HCT116 (cell line): ENCODE data around the gene MEIS1. TPM values are rescaled to one million over a fixed set of nuclear protein-coding genes. Genes with fewer than 3 reads are reported as not detected.

Experiments
- ATAC-seq: fragments of 200-7000 bp; cut with Tn5 transposase; 2 replicates; pipeline ENCODE4 v1.9.1; 2020; ENCODE audit warnings: mild to moderate bottlenecking, moderate library complexity
- BruUV-seq: library from RNA; stranded (reverse); fragments of 400-500 nt; replicated peaks from 2 replicates; lab custom pipeline; 2021; lab: Mats Ljungman, UMichigan
- CTCF ChIA-PET: fragments of 300-600 bp; sonication (Branson Sonifier 250); formaldehyde crosslinking; loops from one replicate; lab custom pipeline; 2021; ENCODE audit warnings: antibody characterized with exemption; lab: Charles Lee
- POLR2A ChIA-PET: fragments of 300-600, 350-600 bp; sonication (Branson Sonifier 250); formaldehyde crosslinking; loops from one replicate; lab custom pipeline; 2021; ENCODE audit warnings: antibody characterized with exemption; lab: Charles Lee
- RAD21 ChIA-PET, 2 experiments: fragments of 300-600 bp; sonication (Branson Sonifier 250); formaldehyde crosslinking; loops; one replicate each; lab custom pipeline; 2023; ENCODE audit warnings: low total read pairs in 2 of 2; ENCODE audit not compliant: uncharacterized antibody in 2 of 2, unreplicated experiment in 2 of 2, low non-redundant PET in 1 of 2; lab: Charles Lee
- DNase-seq: peaks from one replicate; pipeline ENCODE4 v3.0.0-alpha.2; 2010; ENCODE audit warnings: low read depth, low spot score
- H2AFZ ChIP-seq: fragments of 200-600 bp; shearing (Covaris generic), sonication (generic); 2 replicates; pipeline ENCODE4 v1.6.1; 2017; ENCODE audit warnings: low read depth, mixed run types, mixed read lengths, antibody characterized with exemption, low read length; ENCODE audit not compliant: poor library complexity, severe bottlenecking
- H3K27ac ChIP-seq: 2 replicates; pipeline ENCODE4 v1.5.1; 2012; ENCODE audit warnings: low read depth, low read length
- H3K27me3 ChIP-seq: fragments of 200-600 bp; sonication (generic); 2 replicates; pipeline ENCODE4 v1.6.1; 2016; ENCODE audit warnings: mixed run types, low read length, mixed read lengths; ENCODE audit not compliant: insufficient read depth
- H3K36me3 ChIP-seq, 2 experiments: fragments of 200-500 bp in 1 of 2; fragments of 200-600 bp in 1 of 2; sonication (Bioruptor generic) in 1 of 2; sonication (generic) in 1 of 2; 2 replicates each; pipeline versions ENCODE4 v1.5.1 to v1.6.1; 2014 to 2016; ENCODE audit warnings: low read length in 2 of 2, inconsistent platforms in 1 of 2, mixed read lengths in 1 of 2, mixed run types in 1 of 2; ENCODE audit not compliant: insufficient read depth in 2 of 2, control insufficient read depth in 1 of 2
- H3K4me1 ChIP-seq, 2 experiments: fragments of 200-600 bp in 1 of 2; sonication (generic) in 1 of 2; 2 replicates each; pipeline versions ENCODE4 v1.5.1 to v1.6.1; 2012 to 2017; ENCODE audit warnings: low read length in 2 of 2, inconsistent platforms in 1 of 2, mild to moderate bottlenecking in 1 of 2, mixed read lengths in 1 of 2, mixed run types in 1 of 2, moderate library complexity in 1 of 2; ENCODE audit not compliant: insufficient read depth in 2 of 2, control insufficient read depth in 1 of 2
- H3K4me2 ChIP-seq: fragments of 200-600 bp; sonication (generic); 2 replicates; pipeline ENCODE4 v1.6.1; 2017; ENCODE audit warnings: mixed run types, low read length, mixed read lengths
- H3K4me3 ChIP-seq, 2 experiments: fragments of 200-600 bp in 1 of 2; sonication (generic) in 1 of 2; replicated peaks in 1 of 2; 2 replicates each; pipeline ENCODE4 v1.5.1; 2011 to 2016; ENCODE audit warnings: low read length in 2 of 2, control low read depth in 1 of 2, low read depth in 1 of 2, mild to moderate bottlenecking in 1 of 2, mixed read lengths in 1 of 2, mixed run types in 1 of 2
- H3K79me2 ChIP-seq: fragments of 200-600 bp; sonication (generic); 2 replicates; pipeline ENCODE4 v1.6.1; 2017; ENCODE audit warnings: mild to moderate bottlenecking, mixed run types, low read length, moderate library complexity, mixed read lengths; ENCODE audit not compliant: insufficient read depth
- H3K9ac ChIP-seq: fragments of 200-600 bp; sonication (generic); 2 replicates; pipeline ENCODE4 v1.6.1; 2016; ENCODE audit warnings: low read length, mixed read lengths
- H3K9me2 ChIP-seq: fragments of 200-600 bp; sonication (generic), shearing (Covaris generic); 2 replicates; pipeline ENCODE4 v1.6.1; 2017; ENCODE audit warnings: mixed run types, mild to moderate bottlenecking, moderate library complexity; ENCODE audit not compliant: insufficient read depth
- H3K9me3 ChIP-seq, 2 experiments: fragments of 200-500 bp in 1 of 2; fragments of 200-600 bp in 1 of 2; sonication (Bioruptor generic) in 1 of 2; sonication (generic) in 1 of 2; 2 replicates each; pipeline ENCODE4 v1.6.1; 2014 to 2017; ENCODE audit warnings: low read length in 2 of 2, mixed read lengths in 2 of 2, inconsistent platforms in 1 of 2, low read depth in 1 of 2, mild to moderate bottlenecking in 1 of 2, mixed run types in 1 of 2, moderate library complexity in 1 of 2; ENCODE audit not compliant: control insufficient read depth in 1 of 2, insufficient read depth in 1 of 2
- H4K20me1 ChIP-seq: fragments of 200-600 bp; sonication (generic), shearing (Covaris generic); 2 replicates; pipeline ENCODE4 v1.6.1; 2017; ENCODE audit warnings: mixed run types, mild to moderate bottlenecking, moderate library complexity; ENCODE audit not compliant: insufficient read depth
- CBX3 ChIP-seq: IDR thresholded peaks from 2 replicates; pipeline ENCODE4 v1.6.1; 2012; ENCODE audit warnings: low read depth
- CEBPB ChIP-seq: IDR thresholded peaks from 2 replicates; pipeline ENCODE4 v1.6.1; 2012; ENCODE audit warnings: low read depth
- EGR1 ChIP-seq: IDR thresholded peaks from 2 replicates; pipeline ENCODE4 v1.6.1; 2012; ENCODE audit warnings: low read depth
- ELF1 ChIP-seq: IDR thresholded peaks from 2 replicates; pipeline ENCODE4 v1.6.1; 2012; ENCODE audit warnings: low read depth, borderline replicate concordance
- EZH2phosphoT487 ChIP-seq: fragments of 200-600 bp; IDR thresholded peaks from 2 replicates; pipeline ENCODE4 v1.6.1; 2018; ENCODE audit warnings: antibody characterized with exemption, borderline replicate concordance
- FOSL1 ChIP-seq: IDR thresholded peaks from 2 replicates; pipeline ENCODE4 v1.6.1; 2012; ENCODE audit warnings: low read depth
- JUND ChIP-seq: IDR thresholded peaks from 2 replicates; pipeline ENCODE4 v1.6.1; 2012
- POLR2AphosphoS5 ChIP-seq: IDR thresholded peaks from 2 replicates; pipeline ENCODE4 v1.6.1; 2011; ENCODE audit warnings: mild to moderate bottlenecking, low read depth, low read length, moderate library complexity
- SRF ChIP-seq: IDR thresholded peaks from 2 replicates; pipeline ENCODE4 v1.6.1; 2012; ENCODE audit warnings: low read depth
- YY1 ChIP-seq: IDR thresholded peaks from 2 replicates; pipeline ENCODE4 v1.6.1; 2011; ENCODE audit warnings: low read length, low read depth, moderate library complexity, mild to moderate bottlenecking; ENCODE audit not compliant: insufficient replicate concordance; ENCODE audit errors: extremely low read depth
- intact Hi-C: fragments of 100-400 bp; cut with micrococcal nuclease; formaldehyde crosslinking; loops from 2 replicates; pipeline ENCODE4 v1.10.0; 2022
- total RNA-seq: library from RNA; stranded (reverse); gene quantifications from one replicate; pipeline ENCODE4 v1.2.1, GENCODE V29; 2021; ENCODE audit not compliant: unreplicated experiment
- TF ChIP-seq, protein P1 (sequence below): IDR thresholded peaks from 2 replicates; pipeline ENCODE4 v1.6.1; 2011; ENCODE audit warnings: mild to moderate bottlenecking, low read length, moderate library complexity; ENCODE audit not compliant: insufficient replicate concordance; ENCODE audit errors: extremely low read depth
- TF ChIP-seq, protein P2 (sequence below): IDR thresholded peaks from 2 replicates; pipeline ENCODE4 v1.6.1; 2012; ENCODE audit warnings: low read depth

MEIS1 gene
- total RNA-seq, 1 experiment from 2014 or later, result 0.32 TPM

DNA sequence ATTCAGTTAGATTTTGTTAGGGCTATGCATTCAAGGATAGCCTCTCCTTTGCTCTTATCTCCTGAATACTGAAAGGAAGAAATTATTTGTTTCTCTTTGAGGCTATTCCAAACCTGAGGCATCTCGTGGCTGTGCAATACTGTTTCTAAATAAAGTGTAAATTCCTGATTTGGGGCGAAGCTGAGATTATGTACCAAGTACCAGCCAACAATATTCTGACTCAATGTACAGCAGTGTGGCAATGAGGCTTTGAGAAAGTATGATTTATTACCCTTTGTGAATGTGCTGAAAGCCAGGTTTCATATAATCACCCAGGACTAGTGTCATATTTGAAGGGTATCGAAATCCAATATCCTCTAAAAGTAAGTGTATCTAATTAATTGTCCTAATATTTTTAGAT is 113.5 kb downstream of the MEIS1 start:
- no peak overlapping the region for H2AFZ ChIP-seq

More for the DNA sequence above, 113.5 kb downstream of the MEIS1 start:
- no peaks in the 10 kb centered on the region for H3K4me1 ChIP-seq
- intact Hi-C loops, result no loop called here
- no peaks in the 10 kb centered on the region for H3K79me2 ChIP-seq
- TF ChIP-seq SRF (no peak), POLR2AphosphoS5 (no peak), ELF1 (no peak), CEBPB (no peak), FOSL1 (no peak), EZH2phosphoT487 (no peak), JUND (no peak), EGR1 (no peak), YY1 (no peak), CBX3 (no peak)
- TF ChIP-seq, protein P1, sequence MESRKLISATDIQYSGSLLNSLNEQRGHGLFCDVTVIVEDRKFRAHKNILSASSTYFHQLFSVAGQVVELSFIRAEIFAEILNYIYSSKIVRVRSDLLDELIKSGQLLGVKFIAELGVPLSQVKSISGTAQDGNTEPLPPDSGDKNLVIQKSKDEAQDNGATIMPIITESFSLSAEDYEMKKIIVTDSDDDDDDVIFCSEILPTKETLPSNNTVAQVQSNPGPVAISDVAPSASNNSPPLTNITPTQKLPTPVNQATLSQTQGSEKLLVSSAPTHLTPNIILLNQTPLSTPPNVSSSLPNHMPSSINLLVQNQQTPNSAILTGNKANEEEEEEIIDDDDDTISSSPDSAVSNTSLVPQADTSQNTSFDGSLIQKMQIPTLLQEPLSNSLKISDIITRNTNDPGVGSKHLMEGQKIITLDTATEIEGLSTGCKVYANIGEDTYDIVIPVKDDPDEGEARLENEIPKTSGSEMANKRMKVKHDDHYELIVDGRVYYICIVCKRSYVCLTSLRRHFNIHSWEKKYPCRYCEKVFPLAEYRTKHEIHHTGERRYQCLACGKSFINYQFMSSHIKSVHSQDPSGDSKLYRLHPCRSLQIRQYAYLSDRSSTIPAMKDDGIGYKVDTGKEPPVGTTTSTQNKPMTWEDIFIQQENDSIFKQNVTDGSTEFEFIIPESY, result no peak
- TF ChIP-seq, protein P2, sequence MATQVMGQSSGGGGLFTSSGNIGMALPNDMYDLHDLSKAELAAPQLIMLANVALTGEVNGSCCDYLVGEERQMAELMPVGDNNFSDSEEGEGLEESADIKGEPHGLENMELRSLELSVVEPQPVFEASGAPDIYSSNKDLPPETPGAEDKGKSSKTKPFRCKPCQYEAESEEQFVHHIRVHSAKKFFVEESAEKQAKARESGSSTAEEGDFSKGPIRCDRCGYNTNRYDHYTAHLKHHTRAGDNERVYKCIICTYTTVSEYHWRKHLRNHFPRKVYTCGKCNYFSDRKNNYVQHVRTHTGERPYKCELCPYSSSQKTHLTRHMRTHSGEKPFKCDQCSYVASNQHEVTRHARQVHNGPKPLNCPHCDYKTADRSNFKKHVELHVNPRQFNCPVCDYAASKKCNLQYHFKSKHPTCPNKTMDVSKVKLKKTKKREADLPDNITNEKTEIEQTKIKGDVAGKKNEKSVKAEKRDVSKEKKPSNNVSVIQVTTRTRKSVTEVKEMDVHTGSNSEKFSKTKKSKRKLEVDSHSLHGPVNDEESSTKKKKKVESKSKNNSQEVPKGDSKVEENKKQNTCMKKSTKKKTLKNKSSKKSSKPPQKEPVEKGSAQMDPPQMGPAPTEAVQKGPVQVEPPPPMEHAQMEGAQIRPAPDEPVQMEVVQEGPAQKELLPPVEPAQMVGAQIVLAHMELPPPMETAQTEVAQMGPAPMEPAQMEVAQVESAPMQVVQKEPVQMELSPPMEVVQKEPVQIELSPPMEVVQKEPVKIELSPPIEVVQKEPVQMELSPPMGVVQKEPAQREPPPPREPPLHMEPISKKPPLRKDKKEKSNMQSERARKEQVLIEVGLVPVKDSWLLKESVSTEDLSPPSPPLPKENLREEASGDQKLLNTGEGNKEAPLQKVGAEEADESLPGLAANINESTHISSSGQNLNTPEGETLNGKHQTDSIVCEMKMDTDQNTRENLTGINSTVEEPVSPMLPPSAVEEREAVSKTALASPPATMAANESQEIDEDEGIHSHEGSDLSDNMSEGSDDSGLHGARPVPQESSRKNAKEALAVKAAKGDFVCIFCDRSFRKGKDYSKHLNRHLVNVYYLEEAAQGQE, result no peak
- no peak overlapping the region for H3K4me2 ChIP-seq
- ChIA-PET CTCF (no interaction called here), POLR2A (no interaction called here), RAD21 (no interaction called here)
- H3K27ac ChIP-seq, result no peak overlapping the region
- no peak overlapping the region for H3K4me3 ChIP-seq
- H3K9ac ChIP-seq, result no peak overlapping the region
- no peaks in the 10 kb centered on the region for H3K9me3 ChIP-seq
- no peak for DNase-seq
- no peaks in the 10 kb centered on the region for H4K20me1 ChIP-seq
- H3K9me2 ChIP-seq, result no peaks in the 10 kb centered on the region
- no peak for ATAC-seq
- 0 out of 2 replicates have a peak, but pooled peaks cover 6% of the 10 kb centered on the region for H3K27me3 ChIP-seq
- no peaks in the 10 kb centered on the region for H3K36me3 ChIP-seq
- BruUV-seq, result no TSS peak
